Omental fat pad (tissue), 4 donors: ENCODE results near the gene PTPRO. TPM values are rescaled to one million over a fixed set of nuclear protein-coding genes. Genes with fewer than 3 reads are reported as not detected.

Source experiments
- ATAC-seq: fragments of 150-250 bp; one replicate; pipeline ENCODE4 v1.9.1; 2016; ENCODE audit warnings: mild to moderate bottlenecking, moderate library complexity; ENCODE audit not compliant: low FRiP score
- DNase-seq: peaks from one replicate; pipeline ENCODE4 v3.0.0-alpha.2; 2019; ENCODE audit warnings: low spot score
- CTCF ChIP-seq, 3 donors: fragments of 450-650 bp; IDR thresholded peaks; one replicate each; pipeline ENCODE4 v1.5.1; 2016 to 2017; ENCODE audit warnings: antibody characterized with exemption in 3 of 3, mild to moderate bottlenecking in 3 of 3, moderate library complexity in 2 of 3
- total RNA-seq, 4 donors: library from RNA; depleted of rRNA; stranded (reverse); fragments of >200 nt; gene quantifications; one replicate each; pipeline ENCODE4 v1.1.0, GENCODE V29; 2016

Gene PTPRO
- total RNA-seq, 4 donors from 2014 or later, result 2.1 to 12.5 (median 5.7) TPM

DNA sequence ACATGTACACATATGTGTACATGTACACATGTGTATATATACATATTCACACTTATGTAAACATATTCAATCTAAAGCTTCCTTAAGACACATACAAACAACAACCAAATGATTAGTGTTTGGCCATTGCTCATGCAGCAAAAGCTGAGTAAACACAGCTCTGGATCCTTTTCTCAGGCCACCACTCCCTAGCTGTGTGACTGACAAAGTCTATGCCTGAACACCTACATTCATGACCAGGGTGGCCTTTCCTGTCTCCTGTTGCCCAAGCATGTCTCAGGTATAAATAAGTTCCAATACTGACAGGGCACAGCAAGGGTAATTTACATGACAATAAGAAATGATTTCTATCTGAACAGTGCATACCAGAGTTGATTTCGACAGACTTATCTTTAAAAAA, 1.4 kb upstream of the PTPRO start:
- ATAC-seq (no peak), DNase-seq (no peak)
- TF ChIP-seq CTCF (IDR thresholded peaks at IDR 0.05), result no peak

GRCh38 chr12:15323480-15323879, 1.2 kb downstream of the PTPRO start:
- DNase-seq (no peak), ATAC-seq (no peak)
- no peak for TF ChIP-seq CTCF (IDR thresholded peaks at IDR 0.05)

- no peak for ATAC-seq
- no peak for TF ChIP-seq CTCF (IDR thresholded peaks at IDR 0.05)
These were observed 7.6 kb downstream of the PTPRO start for GRCh38 chr12:15329891-15330290.

DNA sequence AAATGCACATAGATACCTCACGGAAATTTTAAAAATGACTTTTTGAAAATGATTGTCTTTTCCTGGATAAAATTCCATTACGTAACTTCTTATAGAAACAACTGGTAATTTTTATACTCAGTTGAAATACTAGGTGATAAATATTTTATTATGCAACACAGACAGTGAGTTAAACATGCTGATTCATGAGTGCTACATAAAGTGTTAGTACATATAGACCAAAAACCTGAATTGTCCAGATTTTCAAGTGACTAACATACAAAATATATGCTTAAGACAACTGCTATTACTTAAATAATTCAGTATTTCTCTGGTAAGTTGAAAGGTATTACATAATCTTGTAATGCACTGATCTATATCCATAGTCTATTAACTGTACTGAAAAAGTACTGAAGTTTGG, 11.9 kb downstream of the PTPRO start:
- TF ChIP-seq CTCF (IDR thresholded peaks at IDR 0.05), result no peak
- DNase-seq (no peak), ATAC-seq (no peak)

More at GRCh38 chr12:15329891-15330290, 7.6 kb downstream of the PTPRO start:
- DNase-seq, result no peak

DNA sequence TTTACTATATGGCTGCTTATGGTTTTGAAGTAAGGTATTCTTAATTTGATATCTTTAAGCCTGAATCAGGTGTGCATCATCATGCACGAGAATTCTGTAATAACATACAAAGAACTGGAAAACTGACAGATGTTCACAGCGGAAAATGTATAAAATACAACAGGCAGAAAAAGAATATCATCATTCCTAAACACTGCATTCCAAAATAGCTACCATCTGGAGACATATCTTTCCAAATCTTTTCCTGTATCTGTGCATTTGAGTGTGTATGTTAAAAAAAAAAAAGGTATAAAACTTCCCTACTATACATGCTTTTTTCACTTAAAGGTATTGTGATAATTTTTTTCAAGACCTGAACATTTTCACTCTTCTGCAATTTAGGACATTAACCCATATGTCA, 13.7 kb downstream of the PTPRO start:
- DNase-seq, result no peak
- no peak for TF ChIP-seq CTCF (IDR thresholded peaks at IDR 0.05)
- no peak for ATAC-seq

DNA sequence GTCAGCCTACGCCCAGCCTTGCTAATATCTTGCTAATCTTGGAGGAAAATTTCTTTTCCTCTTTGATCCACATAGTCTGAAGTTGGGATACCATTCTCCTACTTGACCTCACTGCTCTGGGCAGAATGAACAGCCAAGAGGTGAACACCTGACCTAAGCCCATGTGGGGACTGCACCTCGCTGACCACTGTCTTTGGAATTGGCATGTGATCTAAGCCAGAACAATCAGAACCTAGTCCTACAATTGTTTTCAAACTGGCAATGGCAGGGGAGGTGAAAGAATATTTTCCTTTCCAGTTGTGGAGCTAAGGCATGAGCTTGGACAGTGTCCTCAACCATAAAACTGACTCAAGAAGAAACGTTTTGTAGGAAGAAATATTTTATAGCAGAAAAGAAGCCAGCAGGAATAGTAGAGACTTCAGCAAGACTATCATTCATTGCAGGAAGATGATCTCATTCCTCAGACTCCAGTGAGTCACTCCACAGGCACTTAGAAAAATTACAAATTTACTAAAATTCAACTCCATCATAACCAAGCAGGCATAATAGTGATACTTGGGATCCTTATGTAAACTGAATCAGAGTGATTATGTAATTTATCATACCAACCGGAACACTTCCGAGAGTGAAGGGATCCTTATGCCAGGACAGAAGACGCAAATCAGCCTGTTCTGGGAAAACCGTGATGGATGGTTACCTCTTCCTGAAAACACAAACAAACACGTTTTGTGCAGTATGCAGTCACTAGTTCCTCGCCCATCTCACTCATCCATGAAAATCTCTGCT, 14.7 kb downstream of the PTPRO start:
- TF ChIP-seq CTCF (IDR thresholded peaks at IDR 0.05), result no peak
- ATAC-seq (peak; percentile 94), DNase-seq (no peak)

- ATAC-seq (no peak), DNase-seq (no peak)
- TF ChIP-seq CTCF (IDR thresholded peaks at IDR 0.05), result no peak
These were observed 19.1 kb downstream of the PTPRO start for GRCh38 chr12:15341371-15341770.
